ENCODE data around the gene PICK1.

The PICK1 gene

DNA sequence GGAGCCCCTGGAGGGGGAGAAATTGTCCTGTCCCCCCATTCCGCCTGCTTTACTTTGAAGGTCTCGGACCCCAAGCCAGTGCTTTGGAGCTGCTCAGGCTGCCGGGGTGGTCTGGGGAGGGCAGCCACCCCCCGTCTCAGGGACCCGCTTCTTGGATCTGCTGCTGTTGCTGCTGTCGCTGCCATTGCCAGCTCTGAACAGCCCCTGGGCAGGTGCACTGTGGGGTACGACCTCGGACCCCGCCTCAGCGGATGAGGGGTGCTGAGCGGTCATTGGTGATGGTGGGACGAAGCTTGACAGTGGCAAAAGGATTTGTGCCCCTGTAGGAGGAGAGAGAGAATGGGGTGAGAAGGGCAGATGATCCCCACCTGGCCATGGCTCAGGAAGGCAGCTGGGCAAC is 27.9 kb downstream of the PICK1 start:
- TF ChIP-seq ZBTB7A (IDR thresholded peaks at IDR 0.05; ENCODE audit: low read depth) (no peak), NFIC (IDR thresholded peaks at IDR 0.05) (no peak), TCF12 (IDR thresholded peaks at IDR 0.05; ENCODE audit: low read depth) (no peak), TAF1 (IDR thresholded peaks at IDR 0.05; ENCODE audit: low read depth) (no peak), EP300 (IDR thresholded peaks at IDR 0.05; ENCODE audit: borderline replicate concordance) (no peak), CEBPB (IDR thresholded peaks at IDR 0.05) (no peak), FOXM1 (IDR thresholded peaks at IDR 0.05; ENCODE audit: borderline replicate concordance, low read depth) (no peak), EGR1 (IDR thresholded peaks at IDR 0.05) (no peak), YY1 (IDR thresholded peaks at IDR 0.05; ENCODE audit: low read depth) (no peak), RAD21 (IDR thresholded peaks at IDR 0.05; ENCODE audit: low read depth) (no peak), TEAD4 (IDR thresholded peaks at IDR 0.05) (no peak)
- TF ChIP-seq, protein P1, sequence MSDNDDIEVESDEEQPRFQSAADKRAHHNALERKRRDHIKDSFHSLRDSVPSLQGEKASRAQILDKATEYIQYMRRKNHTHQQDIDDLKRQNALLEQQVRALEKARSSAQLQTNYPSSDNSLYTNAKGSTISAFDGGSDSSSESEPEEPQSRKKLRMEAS (IDR thresholded peaks at IDR 0.05) = no peak
- TF ChIP-seq, protein P2, sequence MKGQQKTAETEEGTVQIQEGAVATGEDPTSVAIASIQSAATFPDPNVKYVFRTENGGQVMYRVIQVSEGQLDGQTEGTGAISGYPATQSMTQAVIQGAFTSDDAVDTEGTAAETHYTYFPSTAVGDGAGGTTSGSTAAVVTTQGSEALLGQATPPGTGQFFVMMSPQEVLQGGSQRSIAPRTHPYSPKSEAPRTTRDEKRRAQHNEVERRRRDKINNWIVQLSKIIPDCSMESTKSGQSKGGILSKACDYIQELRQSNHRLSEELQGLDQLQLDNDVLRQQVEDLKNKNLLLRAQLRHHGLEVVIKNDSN (IDR thresholded peaks at IDR 0.05) = no peak

DNA sequence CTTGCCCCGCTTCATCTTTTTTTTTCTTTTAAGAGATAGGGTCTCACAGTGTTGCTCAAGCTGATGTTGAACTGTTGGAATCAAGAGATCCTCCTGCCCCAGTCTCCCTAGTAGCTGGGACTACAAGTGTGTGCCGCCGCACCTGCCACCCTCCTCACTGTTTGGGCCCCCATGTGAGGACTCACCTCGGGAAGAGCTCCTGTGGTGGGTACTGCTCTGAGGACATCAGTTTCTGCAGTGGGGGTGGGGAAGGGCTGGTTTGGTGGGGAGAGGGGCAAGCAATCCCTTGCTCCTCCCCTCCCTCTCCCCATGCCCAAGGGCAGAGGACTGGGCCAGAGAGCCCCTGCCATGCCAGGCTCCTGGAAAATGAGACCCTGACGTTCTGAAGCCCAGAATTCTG is 28.3 kb downstream of the PICK1 start:
- TF ChIP-seq RAD21 (IDR thresholded peaks at IDR 0.05; ENCODE audit: low read depth) (no peak), TEAD4 (IDR thresholded peaks at IDR 0.05) (no peak), CEBPB (IDR thresholded peaks at IDR 0.05) (no peak), EGR1 (IDR thresholded peaks at IDR 0.05) (no peak), FOXM1 (IDR thresholded peaks at IDR 0.05; ENCODE audit: borderline replicate concordance, low read depth) (no peak), EP300 (IDR thresholded peaks at IDR 0.05; ENCODE audit: borderline replicate concordance) (no peak), NFIC (IDR thresholded peaks at IDR 0.05) (no peak)
- TF ChIP-seq, protein P2 (IDR thresholded peaks at IDR 0.05) = no peak

DNA sequence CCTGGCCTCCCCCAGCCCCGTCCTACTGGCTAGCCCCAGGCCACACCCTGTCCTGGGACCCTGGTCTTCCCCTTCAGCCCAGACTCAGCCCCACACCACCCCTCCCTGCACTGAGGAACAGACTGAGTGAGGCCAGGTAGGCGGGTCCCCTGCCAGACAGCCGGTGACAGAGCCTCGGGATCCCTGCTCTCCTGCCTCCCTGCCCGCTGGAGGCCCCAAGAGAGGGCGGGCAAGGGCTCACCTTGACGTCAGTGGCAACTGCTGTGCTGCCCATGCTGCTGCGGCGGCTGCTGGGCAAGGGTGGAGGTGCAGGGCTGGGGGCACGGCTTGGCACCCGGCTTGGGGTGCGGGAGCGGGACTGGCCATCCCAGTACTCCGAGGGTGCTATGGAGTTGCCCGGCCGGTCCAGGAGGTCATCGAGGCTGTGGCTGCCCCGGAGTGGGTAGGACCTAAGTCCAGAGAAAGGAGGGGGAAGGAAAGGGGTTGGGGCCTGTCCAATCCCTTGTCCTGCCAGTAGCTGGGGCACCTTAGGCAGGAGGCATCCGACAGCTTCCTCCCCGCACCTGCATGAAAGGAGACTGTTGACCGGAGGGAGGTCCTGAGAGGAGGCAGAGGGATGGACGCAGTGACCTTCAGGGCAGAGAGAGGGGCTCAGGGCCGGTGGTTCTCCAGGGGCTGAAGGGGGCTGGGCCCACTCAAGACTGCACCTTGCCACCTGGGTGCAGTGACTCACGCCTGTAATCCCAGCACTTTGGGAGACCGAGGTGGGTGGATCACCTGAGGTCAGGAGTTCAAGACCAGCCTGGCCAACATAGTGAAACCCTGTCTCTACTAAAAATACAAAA is 29.0 kb downstream of the PICK1 start:
- TF ChIP-seq RAD21 (IDR thresholded peaks at IDR 0.05; ENCODE audit: low read depth) (no peak), EGR1 (IDR thresholded peaks at IDR 0.05) (no peak)

DNA sequence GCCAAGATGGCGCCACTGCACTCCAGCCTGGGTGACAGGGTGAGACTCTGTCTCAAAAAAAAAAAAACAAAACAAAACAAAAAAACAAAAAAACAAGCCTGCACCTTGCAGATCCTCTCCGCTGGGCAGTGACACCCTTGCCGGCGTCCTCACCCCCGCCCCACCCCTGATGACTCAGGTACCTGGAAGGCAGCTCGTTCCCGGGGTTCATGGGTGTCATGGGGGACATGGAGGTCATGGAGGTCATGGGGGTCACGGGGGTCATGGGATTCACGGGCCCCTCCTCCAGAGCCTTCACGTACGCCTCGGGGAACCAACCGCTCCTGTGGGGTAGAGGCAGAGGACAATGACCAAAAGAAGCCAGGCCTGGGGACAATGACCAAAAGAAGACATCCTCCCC is 29.7 kb downstream of the PICK1 start:
- TF ChIP-seq ZBTB7A (IDR thresholded peaks at IDR 0.05; ENCODE audit: low read depth) = no peak
- TF ChIP-seq, protein P3, sequence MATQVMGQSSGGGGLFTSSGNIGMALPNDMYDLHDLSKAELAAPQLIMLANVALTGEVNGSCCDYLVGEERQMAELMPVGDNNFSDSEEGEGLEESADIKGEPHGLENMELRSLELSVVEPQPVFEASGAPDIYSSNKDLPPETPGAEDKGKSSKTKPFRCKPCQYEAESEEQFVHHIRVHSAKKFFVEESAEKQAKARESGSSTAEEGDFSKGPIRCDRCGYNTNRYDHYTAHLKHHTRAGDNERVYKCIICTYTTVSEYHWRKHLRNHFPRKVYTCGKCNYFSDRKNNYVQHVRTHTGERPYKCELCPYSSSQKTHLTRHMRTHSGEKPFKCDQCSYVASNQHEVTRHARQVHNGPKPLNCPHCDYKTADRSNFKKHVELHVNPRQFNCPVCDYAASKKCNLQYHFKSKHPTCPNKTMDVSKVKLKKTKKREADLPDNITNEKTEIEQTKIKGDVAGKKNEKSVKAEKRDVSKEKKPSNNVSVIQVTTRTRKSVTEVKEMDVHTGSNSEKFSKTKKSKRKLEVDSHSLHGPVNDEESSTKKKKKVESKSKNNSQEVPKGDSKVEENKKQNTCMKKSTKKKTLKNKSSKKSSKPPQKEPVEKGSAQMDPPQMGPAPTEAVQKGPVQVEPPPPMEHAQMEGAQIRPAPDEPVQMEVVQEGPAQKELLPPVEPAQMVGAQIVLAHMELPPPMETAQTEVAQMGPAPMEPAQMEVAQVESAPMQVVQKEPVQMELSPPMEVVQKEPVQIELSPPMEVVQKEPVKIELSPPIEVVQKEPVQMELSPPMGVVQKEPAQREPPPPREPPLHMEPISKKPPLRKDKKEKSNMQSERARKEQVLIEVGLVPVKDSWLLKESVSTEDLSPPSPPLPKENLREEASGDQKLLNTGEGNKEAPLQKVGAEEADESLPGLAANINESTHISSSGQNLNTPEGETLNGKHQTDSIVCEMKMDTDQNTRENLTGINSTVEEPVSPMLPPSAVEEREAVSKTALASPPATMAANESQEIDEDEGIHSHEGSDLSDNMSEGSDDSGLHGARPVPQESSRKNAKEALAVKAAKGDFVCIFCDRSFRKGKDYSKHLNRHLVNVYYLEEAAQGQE (IDR thresholded peaks at IDR 0.05; ENCODE audit: low read depth) = no peak

DNA sequence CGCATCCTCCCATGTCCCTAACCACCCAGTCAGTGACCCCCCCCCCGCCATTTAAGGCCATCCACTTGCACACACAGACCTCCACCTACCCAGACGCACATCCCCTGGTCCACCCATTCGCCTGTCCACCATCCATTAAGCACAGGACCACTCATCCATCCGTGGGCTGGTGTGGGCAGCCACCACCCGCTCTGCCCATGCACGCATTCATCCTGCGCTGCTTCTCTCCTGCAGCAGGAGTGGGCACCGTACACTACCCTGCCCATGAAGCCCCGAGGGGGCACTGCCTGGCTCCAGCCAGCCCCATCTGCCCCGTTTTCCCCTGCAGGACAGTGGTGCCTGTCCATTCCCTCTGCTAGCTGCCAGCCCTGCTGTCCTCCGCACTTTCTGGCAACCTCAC is 30.7 kb downstream of the PICK1 start:
- no peak for TF ChIP-seq NFIC (IDR thresholded peaks at IDR 0.05)
- TF ChIP-seq YY1 (IDR thresholded peaks at IDR 0.05; ENCODE audit: low read depth) = no peak
- TF ChIP-seq CEBPB (IDR thresholded peaks at IDR 0.05) = no peak
- TF ChIP-seq EP300 (IDR thresholded peaks at IDR 0.05; ENCODE audit: borderline replicate concordance) = no peak
- TF ChIP-seq RAD21 (IDR thresholded peaks at IDR 0.05; ENCODE audit: low read depth) = no peak
- no peak for TF ChIP-seq TCF12 (IDR thresholded peaks at IDR 0.05; ENCODE audit: low read depth)
- no peak for TF ChIP-seq TEAD4 (IDR thresholded peaks at IDR 0.05)
- TF ChIP-seq EGR1 (IDR thresholded peaks at IDR 0.05) = no peak
- TF ChIP-seq, protein P3 (IDR thresholded peaks at IDR 0.05; ENCODE audit: low read depth) = no peak
- no peak for TF ChIP-seq ZBTB7A (IDR thresholded peaks at IDR 0.05; ENCODE audit: low read depth)

DNA sequence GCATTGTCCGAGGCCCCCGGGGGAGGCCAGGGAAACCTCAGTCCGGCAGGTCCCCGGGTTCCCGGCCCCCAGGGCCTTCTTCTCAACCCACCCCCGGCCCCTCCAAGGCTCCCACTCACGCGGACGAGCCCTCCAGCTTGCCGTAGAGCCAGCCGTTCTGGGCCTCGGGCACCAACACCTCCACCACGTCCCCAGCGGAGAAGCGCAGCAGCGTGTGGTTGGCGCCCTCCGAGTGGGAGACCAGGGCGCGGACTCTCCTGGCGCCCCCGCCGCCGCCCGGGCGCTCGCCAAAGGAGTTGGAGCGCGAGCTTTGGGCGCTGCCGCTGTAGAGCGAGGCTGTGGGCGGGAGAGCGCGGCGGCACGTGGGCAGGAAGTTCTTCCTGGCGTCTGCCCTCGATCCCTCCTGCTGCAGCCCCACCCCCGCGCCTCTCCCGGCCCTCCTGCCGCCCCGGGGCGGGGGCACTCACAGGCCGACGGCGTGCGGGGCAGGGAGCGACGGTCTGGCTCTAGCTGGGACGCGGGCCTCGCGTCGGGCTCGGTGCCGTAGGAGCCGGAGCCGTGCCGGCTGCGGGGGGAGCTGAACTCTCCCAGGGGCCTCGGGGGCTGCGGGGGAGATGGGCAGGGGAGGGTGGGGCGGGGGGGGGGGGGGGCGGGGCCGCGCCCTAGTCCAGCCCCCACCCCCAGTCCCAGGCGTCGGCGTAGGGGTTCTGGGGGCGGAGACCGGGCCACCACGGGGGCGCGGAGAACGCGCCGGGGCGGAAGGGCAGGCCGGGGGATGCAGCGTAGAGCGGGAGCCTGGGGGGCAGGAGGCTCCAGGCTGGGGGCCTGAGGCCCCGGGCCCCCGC is 31.6 kb downstream of the PICK1 start:
- TF ChIP-seq CEBPB (IDR thresholded peaks at IDR 0.05) (no peak), TCF12 (IDR thresholded peaks at IDR 0.05; ENCODE audit: low read depth) (no peak), TAF1 (IDR thresholded peaks at IDR 0.05; ENCODE audit: low read depth) (no peak), TEAD4 (IDR thresholded peaks at IDR 0.05) (no peak)
